GM19463 (cell line): ENCODE results near the gene ZNF324.

Source experiments
- ATAC-seq: cut with Tn5 transposase; IDR thresholded peaks from one replicate; pipeline ENCODE4 v1.9.1; 2021; ENCODE audit warnings: mild to moderate bottlenecking, moderate library complexity; ENCODE audit not compliant: unreplicated experiment

Gene ZNF324

GRCh38 chr19:58520257-58520599, 53.3 kb downstream of the ZNF324 start:
- no peak for ATAC-seq

- no peak for ATAC-seq
Measured at GRCh38 chr19:58521651-58522050, 54.8 kb downstream of the ZNF324 start.

GRCh38 chr19:58522709-58523108, 55.8 kb downstream of the ZNF324 start:
- ATAC-seq, result no peak
